ENCODE data around the gene AMACR.

DNA sequence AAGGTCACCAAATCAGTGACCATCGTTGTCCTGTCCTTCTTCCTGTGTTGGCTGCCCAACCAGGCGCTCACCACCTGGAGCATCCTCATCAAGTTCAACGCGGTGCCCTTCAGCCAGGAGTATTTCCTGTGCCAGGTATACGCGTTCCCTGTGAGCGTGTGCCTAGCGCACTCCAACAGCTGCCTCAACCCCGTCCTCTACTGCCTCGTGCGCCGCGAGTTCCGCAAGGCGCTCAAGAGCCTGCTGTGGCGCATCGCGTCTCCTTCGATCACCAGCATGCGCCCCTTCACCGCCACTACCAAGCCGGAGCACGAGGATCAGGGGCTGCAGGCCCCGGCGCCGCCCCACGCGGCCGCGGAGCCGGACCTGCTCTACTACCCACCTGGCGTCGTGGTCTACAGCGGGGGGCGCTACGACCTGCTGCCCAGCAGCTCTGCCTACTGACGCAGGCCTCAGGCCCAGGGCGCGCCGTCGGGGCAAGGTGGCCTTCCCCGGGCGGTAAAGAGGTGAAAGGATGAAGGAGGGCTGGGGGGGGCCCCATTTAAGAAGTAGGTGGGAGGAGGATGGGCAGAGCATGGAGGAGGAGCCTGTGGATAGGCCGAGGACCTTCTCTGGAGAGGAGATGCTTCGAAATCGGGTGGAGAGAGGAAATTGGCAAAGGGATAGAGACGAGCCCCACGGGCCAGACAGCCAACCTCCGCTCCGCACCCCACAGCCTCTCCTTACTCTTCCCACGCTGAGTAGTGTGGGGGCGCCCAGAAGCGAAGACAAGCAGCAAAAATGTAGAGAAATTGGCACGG is 69.9 kb downstream of the AMACR start:
- TF ChIP-seq NPAS2 (CRISPR knock-in tag; IDR thresholded peaks at IDR 0.05; ENCODE audit: borderline replicate concordance) (no peak), ZNF678 (CRISPR knock-in tag; IDR thresholded peaks at IDR 0.05) (no peak), HDAC6 (IDR thresholded peaks at IDR 0.05; ENCODE audit: low read depth, low read length) (no peak)
- TF ChIP-seq, protein P1, sequence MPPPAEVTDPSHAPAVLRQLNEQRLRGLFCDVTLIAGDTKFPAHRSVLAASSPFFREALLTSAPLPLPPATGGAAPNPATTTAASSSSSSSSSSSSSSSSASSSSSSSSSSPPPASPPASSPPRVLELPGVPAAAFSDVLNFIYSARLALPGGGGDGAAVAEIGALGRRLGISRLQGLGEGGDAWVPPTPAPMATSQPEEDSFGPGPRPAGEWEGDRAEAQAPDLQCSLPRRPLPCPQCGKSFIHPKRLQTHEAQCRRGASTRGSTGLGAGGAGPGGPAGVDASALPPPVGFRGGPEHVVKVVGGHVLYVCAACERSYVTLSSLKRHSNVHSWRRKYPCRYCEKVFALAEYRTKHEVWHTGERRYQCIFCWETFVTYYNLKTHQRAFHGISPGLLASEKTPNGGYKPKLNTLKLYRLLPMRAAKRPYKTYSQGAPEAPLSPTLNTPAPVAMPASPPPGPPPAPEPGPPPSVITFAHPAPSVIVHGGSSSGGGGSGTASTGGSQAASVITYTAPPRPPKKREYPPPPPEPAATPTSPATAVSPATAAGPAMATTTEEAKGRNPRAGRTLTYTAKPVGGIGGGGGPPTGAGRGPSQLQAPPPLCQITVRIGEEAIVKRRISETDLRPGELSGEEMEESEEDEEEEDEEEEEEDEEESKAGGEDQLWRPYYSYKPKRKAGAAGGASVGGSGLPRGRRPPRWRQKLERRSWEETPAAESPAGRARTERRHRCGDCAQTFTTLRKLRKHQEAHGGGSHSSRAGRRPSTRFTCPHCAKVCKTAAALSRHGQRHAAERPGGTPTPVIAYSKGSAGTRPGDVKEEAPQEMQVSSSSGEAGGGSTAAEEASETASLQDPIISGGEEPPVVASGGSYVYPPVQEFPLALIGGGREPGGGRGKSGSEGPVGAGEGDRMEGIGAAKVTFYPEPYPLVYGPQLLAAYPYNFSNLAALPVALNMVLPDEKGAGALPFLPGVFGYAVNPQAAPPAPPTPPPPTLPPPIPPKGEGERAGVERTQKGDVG (CRISPR knock-in tag; IDR thresholded peaks at IDR 0.05; ENCODE audit: borderline replicate concordance) = no peak
